ENCODE results near the gene PRR20C.
"Not testable (repeated sequence)": the region's sequence is repeated elsewhere in the genome, so short reads cannot be mapped to it uniquely, and the experiment has no call there.

GRCh38 chr13:57140235-57140968, 13.5 kb upstream of the PRR20C start, which contains the start of gene PRR20A:
- not testable (repeated sequence) for TF ChIP-seq CTCF, POLR2A (IDR thresholded peaks at IDR 0.05)
